Measurements from ENCODE around the gene STXBP1. TPM values are rescaled to one million over a fixed set of nuclear protein-coding genes. Genes with fewer than 3 reads are reported as not detected.

The STXBP1 gene
- total RNA-seq, 1 experiment from 2014 or later, result 40.6 TPM

- Histone ChIP-seq H2AFZ (ENCODE audit: low read depth, low read length, poor library complexity, severe bottlenecking) (no peak overlapping the region), H3K4me1 (ENCODE audit: control insufficient read depth in 1 of 2, insufficient read depth in 2 of 2, low read length in 2 of 2) (peaks cover 45 to 69% of the 10 kb centered on the region in 2 experiments)
- TSS peak; percentile 86 for BruUV-seq (replicated peaks)
- TF ChIP-seq SRF (IDR thresholded peaks at IDR 0.05; ENCODE audit: low read depth) (no peak), TCF7L2 (IDR thresholded peaks at IDR 0.05; ENCODE audit: borderline replicate concordance, extremely low read depth, insufficient read depth, insufficient read length) (peak; percentile 93), RAD21 (IDR thresholded peaks at IDR 0.05; ENCODE audit: low read depth) (no peak), YY1 (IDR thresholded peaks at IDR 0.05; ENCODE audit: extremely low read depth, insufficient replicate concordance, low read depth, low read length) (peak; percentile 20), ELF1 (IDR thresholded peaks at IDR 0.05; ENCODE audit: borderline replicate concordance, low read depth) (no peak), CBX3 (IDR thresholded peaks at IDR 0.05; ENCODE audit: low read depth) (no peak), ZFX (IDR thresholded peaks at IDR 0.05) (peak; percentile 29; the same call in 1 of the 2 replicates), EZH2 (IDR thresholded peaks at IDR 0.05) (no peak), JUND (IDR thresholded peaks at IDR 0.05) (no peak), REST (IDR thresholded peaks at IDR 0.05; ENCODE audit: low read depth) (no peak), POLR2AphosphoS5 (IDR thresholded peaks at IDR 0.05; ENCODE audit: low read depth, low read length) (no peak; the same call in 1 of the 2 replicates), SP1 (IDR thresholded peaks at IDR 0.05; ENCODE audit: low read depth) (no peak), FOSL1 (IDR thresholded peaks at IDR 0.05; ENCODE audit: low read depth) (no peak), EZH2phosphoT487 (IDR thresholded peaks at IDR 0.05; ENCODE audit: borderline replicate concordance) (no peak)
- TF ChIP-seq, protein P1, sequence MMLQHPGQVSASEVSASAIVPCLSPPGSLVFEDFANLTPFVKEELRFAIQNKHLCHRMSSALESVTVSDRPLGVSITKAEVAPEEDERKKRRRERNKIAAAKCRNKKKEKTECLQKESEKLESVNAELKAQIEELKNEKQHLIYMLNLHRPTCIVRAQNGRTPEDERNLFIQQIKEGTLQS (IDR thresholded peaks at IDR 0.05), result no peak
- TF ChIP-seq, protein P2, sequence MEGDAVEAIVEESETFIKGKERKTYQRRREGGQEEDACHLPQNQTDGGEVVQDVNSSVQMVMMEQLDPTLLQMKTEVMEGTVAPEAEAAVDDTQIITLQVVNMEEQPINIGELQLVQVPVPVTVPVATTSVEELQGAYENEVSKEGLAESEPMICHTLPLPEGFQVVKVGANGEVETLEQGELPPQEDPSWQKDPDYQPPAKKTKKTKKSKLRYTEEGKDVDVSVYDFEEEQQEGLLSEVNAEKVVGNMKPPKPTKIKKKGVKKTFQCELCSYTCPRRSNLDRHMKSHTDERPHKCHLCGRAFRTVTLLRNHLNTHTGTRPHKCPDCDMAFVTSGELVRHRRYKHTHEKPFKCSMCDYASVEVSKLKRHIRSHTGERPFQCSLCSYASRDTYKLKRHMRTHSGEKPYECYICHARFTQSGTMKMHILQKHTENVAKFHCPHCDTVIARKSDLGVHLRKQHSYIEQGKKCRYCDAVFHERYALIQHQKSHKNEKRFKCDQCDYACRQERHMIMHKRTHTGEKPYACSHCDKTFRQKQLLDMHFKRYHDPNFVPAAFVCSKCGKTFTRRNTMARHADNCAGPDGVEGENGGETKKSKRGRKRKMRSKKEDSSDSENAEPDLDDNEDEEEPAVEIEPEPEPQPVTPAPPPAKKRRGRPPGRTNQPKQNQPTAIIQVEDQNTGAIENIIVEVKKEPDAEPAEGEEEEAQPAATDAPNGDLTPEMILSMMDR (IDR thresholded peaks at IDR 0.05 in 2 of 3, conservative IDR thresholded peaks at IDR 0.05 in 1 of 3; ENCODE audit: borderline replicate concordance in 1 of 3, insufficient read depth in 1 of 3, low read depth in 2 of 3, low read length in 2 of 3), result peak in 2 of 3 experiments; percentile 36 to 50; a peak in 4 of 6 replicates
- TF ChIP-seq, protein P3, sequence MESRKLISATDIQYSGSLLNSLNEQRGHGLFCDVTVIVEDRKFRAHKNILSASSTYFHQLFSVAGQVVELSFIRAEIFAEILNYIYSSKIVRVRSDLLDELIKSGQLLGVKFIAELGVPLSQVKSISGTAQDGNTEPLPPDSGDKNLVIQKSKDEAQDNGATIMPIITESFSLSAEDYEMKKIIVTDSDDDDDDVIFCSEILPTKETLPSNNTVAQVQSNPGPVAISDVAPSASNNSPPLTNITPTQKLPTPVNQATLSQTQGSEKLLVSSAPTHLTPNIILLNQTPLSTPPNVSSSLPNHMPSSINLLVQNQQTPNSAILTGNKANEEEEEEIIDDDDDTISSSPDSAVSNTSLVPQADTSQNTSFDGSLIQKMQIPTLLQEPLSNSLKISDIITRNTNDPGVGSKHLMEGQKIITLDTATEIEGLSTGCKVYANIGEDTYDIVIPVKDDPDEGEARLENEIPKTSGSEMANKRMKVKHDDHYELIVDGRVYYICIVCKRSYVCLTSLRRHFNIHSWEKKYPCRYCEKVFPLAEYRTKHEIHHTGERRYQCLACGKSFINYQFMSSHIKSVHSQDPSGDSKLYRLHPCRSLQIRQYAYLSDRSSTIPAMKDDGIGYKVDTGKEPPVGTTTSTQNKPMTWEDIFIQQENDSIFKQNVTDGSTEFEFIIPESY (IDR thresholded peaks at IDR 0.05; ENCODE audit: extremely low read depth, insufficient replicate concordance, low read length), result peak; percentile 31
These were observed 32.9 kb upstream of the STXBP1 start for GRCh38 chr9:127578952-127579853.

More at GRCh38 chr9:127578952-127579853, 32.9 kb upstream of the STXBP1 start:
- H3K9me3 ChIP-seq (ENCODE audit: control insufficient read depth in 1 of 2, insufficient read depth in 1 of 2, low read depth in 1 of 2, low read length in 2 of 2), result 0 out of 4 replicates have a peak, but pooled peaks cover 0 to 4% of the 10 kb centered on the region in 2 experiments
- H3K4me3 ChIP-seq (replicated peaks in 1 of 2; ENCODE audit: low read depth in 1 of 2, low read length in 2 of 2), result peak overlapping the region; percentile 34 to 54
- H3K27ac ChIP-seq (ENCODE audit: low read depth, low read length), result peak overlapping the region; percentile 82
- H3K9ac ChIP-seq (ENCODE audit: low read length), result peak overlapping the region; percentile 65
- CTCF ChIA-PET, result interaction anchor here (0.6 to 1.9 kb wide), 12 partner anchors 9 to 418 kb away, joined by 3 to 13 read pairs (median 4); partner anchors contain the start of gene TOR2A
- H3K4me2 ChIP-seq (ENCODE audit: low read length), result peak overlapping the region; percentile 77
- H3K79me2 ChIP-seq (ENCODE audit: insufficient read depth, low read length), result no peaks in the 10 kb centered on the region
- no peaks in the 10 kb centered on the region for H3K9me2 ChIP-seq (ENCODE audit: insufficient read depth)
- H3K27me3 ChIP-seq (ENCODE audit: insufficient read depth, low read length), result no peaks in the 10 kb centered on the region
- POLR2A ChIA-PET, result interaction anchor here (0.7 to 3.1 kb wide), 12 partner anchors 9 to 155 kb away, joined by 3 to 14 read pairs (median 4); a partner anchor contains a TSS
- DNase-seq (ENCODE audit: low read depth, low spot score) (peak; percentile 91), ATAC-seq (peak; percentile 89)
- RAD21 ChIA-PET (ENCODE audit: low non-redundant PET in 1 of 2, low total read pairs in 2 of 2, uncharacterized antibody in 2 of 2, unreplicated experiment in 2 of 2), result interaction anchor here (0.6 to 1.3 kb wide), 7 partner anchors 17 to 500 kb away, joined by 3 to 6 read pairs (median 3); no protein-coding TSS in a partner anchor
- H4K20me1 ChIP-seq (ENCODE audit: insufficient read depth), result no peaks in the 10 kb centered on the region
- intact Hi-C loops (cut with micrococcal nuclease), result no loop called here
- H3K36me3 ChIP-seq (ENCODE audit: control insufficient read depth in 1 of 2, insufficient read depth in 2 of 2, low read length in 2 of 2), result no peaks in the 10 kb centered on the region
